ENCODE results near the gene PDLIM4. TPM values are rescaled to one million over a fixed set of nuclear protein-coding genes. Genes with fewer than 3 reads are reported as not detected.

Gene PDLIM4
- polyA plus RNA-seq, 1 donor (not counting 4 experiments of a cell fraction or from before 2014, with no cell fraction given) = 38.3 TPM

GRCh38 chr5:132300577-132301343 lies 43.3 kb downstream of the PDLIM4 start:
- Histone ChIP-seq H3K27ac (ENCODE audit: control insufficient read depth, insufficient read depth, low read length) (no peak overlapping the region), H3K36me3 (ENCODE audit: control insufficient read depth in 2 of 2, extremely low read depth in 1 of 2, insufficient read depth in 2 of 2, low read length in 2 of 2) (no peaks in the 10 kb centered on the region), H3K4me3 (ENCODE audit: control insufficient read depth in 2 of 3, extremely low read depth in 1 of 3, insufficient read depth in 2 of 3, low read depth in 1 of 3, low read length in 3 of 3) (no peak overlapping the region), H4K20me1 (ENCODE audit: control insufficient read depth, extremely low read depth, insufficient read depth, low read length) (no peaks in the 10 kb centered on the region), H3K9me1 (ENCODE audit: control insufficient read depth, extremely low read depth, insufficient read depth, low read length) (no peaks in the 10 kb centered on the region), H3K79me2 (ENCODE audit: control insufficient read depth, insufficient read depth, low read length) (peaks cover 3% of the 10 kb centered on the region), H2AFZ (ENCODE audit: control insufficient read depth, low read length) (no peak overlapping the region), H3K4me1 (ENCODE audit: control insufficient read depth, extremely low read depth, insufficient read depth, low read length) (peaks cover 3% of the 10 kb centered on the region), H3K4me2 (ENCODE audit: control insufficient read depth, extremely low read depth, insufficient read depth, low read depth, low read length) (no peak overlapping the region), H3K27me3 (ENCODE audit: control insufficient read depth, extremely low read depth, insufficient read depth, low read length) (no peaks in the 10 kb centered on the region), H3K9me3 (ENCODE audit: control insufficient read depth, low read depth, low read length) (no peaks in the 10 kb centered on the region), H3K9ac (ENCODE audit: control insufficient read depth, extremely low read depth, insufficient read depth, low read length) (no peak overlapping the region)
- FAIRE-seq (no peak), DNase-seq (ENCODE audit: low read depth, low spot score) (no peak)
- dilution Hi-C loops (cut with MboI; ENCODE audit: extremely low pct_ligation_motif_present, low sequenced_read_pairs) = no loop called here
- TF ChIP-seq EZH2 (IDR thresholded peaks at IDR 0.05; ENCODE audit: low read length) (no peak), CTCF (optimal IDR thresholded peaks at IDR 0.05 in 1 of 3, IDR thresholded peaks at IDR 0.05 in 1 of 3, conservative IDR thresholded peaks at IDR 0.05 in 1 of 3; ENCODE audit: extremely low read depth in 1 of 3, insufficient read depth in 2 of 3, low read length in 3 of 3) (no peak)

DNA sequence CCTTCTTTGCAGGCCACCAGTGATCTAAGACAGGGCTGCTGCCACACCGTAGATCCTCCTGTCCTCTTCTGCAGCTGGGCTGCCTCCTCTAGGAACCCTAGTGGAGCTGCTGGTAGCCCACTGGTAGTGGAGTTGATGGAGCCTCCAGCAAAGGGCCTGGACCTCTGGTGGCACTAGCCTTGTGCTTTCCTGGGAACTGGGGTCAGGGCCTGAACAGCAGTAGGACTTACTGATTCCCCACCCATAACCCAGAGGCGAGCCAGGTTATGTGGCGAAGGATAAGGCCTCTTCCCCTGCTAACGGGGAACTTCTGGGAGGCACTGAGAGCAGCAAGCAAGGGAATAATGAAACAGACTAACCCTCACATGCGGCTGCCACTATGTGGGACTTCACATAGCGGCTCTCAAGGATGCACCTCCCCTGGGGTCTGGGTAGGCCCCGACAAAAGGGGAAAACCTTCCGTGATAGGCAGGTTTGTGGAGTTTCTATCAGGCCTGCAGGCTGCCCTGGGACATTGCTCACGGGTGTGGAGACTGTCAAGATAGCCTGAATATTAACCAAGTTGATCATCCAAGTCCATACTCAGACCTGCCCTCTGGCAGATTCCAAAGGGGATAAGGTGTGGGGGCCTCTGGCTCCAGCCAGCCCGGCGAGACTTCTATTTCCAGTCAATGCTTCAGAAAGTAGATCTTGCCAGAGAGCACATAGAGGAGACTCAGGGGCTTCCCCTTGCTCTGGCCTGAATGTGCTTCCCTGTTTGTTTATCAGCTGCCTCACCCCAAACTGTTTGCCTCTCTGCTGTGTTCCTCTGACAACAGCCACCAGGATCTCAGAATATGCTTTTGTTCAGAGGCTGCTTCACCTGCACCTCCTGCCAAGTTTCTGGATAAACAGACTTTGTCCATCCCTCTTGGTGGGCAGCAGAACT lies 44.1 kb downstream of the PDLIM4 start:
- FAIRE-seq = no peak
- no peaks in the 10 kb centered on the region for H3K79me2 ChIP-seq (ENCODE audit: control insufficient read depth, insufficient read depth, low read length)
- no peak for DNase-seq (ENCODE audit: low read depth, low spot score)
- H2AFZ ChIP-seq (ENCODE audit: control insufficient read depth, low read length) = no peak overlapping the region
- no peaks in the 10 kb centered on the region for H3K4me1 ChIP-seq (ENCODE audit: control insufficient read depth, extremely low read depth, insufficient read depth, low read length)
- H3K9me1 ChIP-seq (ENCODE audit: control insufficient read depth, extremely low read depth, insufficient read depth, low read length) = no peaks in the 10 kb centered on the region
- TF ChIP-seq CTCF (optimal IDR thresholded peaks at IDR 0.05 in 1 of 3, IDR thresholded peaks at IDR 0.05 in 1 of 3, conservative IDR thresholded peaks at IDR 0.05 in 1 of 3; ENCODE audit: extremely low read depth in 1 of 3, insufficient read depth in 2 of 3, low read length in 3 of 3) = no peak
- TF ChIP-seq EZH2 (IDR thresholded peaks at IDR 0.05; ENCODE audit: low read length) = no peak
- H4K20me1 ChIP-seq (ENCODE audit: control insufficient read depth, extremely low read depth, insufficient read depth, low read length) = no peaks in the 10 kb centered on the region
- no peaks in the 10 kb centered on the region for H3K9me3 ChIP-seq (ENCODE audit: control insufficient read depth, low read depth, low read length)
- H3K4me2 ChIP-seq (ENCODE audit: control insufficient read depth, extremely low read depth, insufficient read depth, low read depth, low read length) = no peak overlapping the region
- no peak overlapping the region for H3K4me3 ChIP-seq (ENCODE audit: control insufficient read depth in 2 of 3, extremely low read depth in 1 of 3, insufficient read depth in 2 of 3, low read depth in 1 of 3, low read length in 3 of 3)
- H3K36me3 ChIP-seq (ENCODE audit: control insufficient read depth in 2 of 2, extremely low read depth in 1 of 2, insufficient read depth in 2 of 2, low read length in 2 of 2) = no peaks in the 10 kb centered on the region
- H3K9ac ChIP-seq (ENCODE audit: control insufficient read depth, extremely low read depth, insufficient read depth, low read length) = no peak overlapping the region
- H3K27ac ChIP-seq (ENCODE audit: control insufficient read depth, insufficient read depth, low read length) = no peak overlapping the region
- dilution Hi-C loops (cut with MboI; ENCODE audit: extremely low pct_ligation_motif_present, low sequenced_read_pairs) = no loop called here
- no peaks in the 10 kb centered on the region for H3K27me3 ChIP-seq (ENCODE audit: control insufficient read depth, extremely low read depth, insufficient read depth, low read length)

Data from keratinocyte (primary cell).